HepG2 (cell line): ENCODE measurements around the gene TRAP1. TPM values are rescaled to one million over a fixed set of nuclear protein-coding genes. Genes with fewer than 3 reads are reported as not detected.

Experiments
- EED ChIP-seq: sonication (generic); formaldehyde crosslinking; IDR thresholded peaks from 2 replicates; pipeline ENCODE4 v1.5.0; 2020; ENCODE audit warnings: mild to moderate bottlenecking, missing genetic modification reagents
- ETV5 ChIP-seq: IDR thresholded peaks from 2 replicates; pipeline ENCODE4 v1.6.1; 2018; ENCODE audit warnings: missing biosample characterization, missing genetic modification reagents, inconsistent platforms, borderline replicate concordance
- FOXP1 ChIP-seq, 2 experiments: fragments of 450-650 bp in 1 of 2; IDR thresholded peaks; 2 replicates each; pipeline ENCODE4 v1.6.1; 2017 to 2018; ENCODE audit warnings: antibody characterized with exemption in 1 of 2
- FUBP1 ChIP-seq: sonication (generic); formaldehyde crosslinking; IDR thresholded peaks from 2 replicates; pipeline ENCODE4 v1.5.1; 2020; ENCODE audit warnings: missing genetic modification reagents, mild to moderate bottlenecking, borderline replicate concordance
- GPN1 ChIP-seq: sonication (generic); formaldehyde crosslinking; IDR thresholded peaks from 2 replicates; pipeline ENCODE4 v1.5.1; 2020; ENCODE audit warnings: missing genetic modification reagents, borderline replicate concordance
- HNRNPUL1 ChIP-seq: fragments of 200-400 bp; formaldehyde crosslinking; IDR thresholded peaks from 2 replicates; pipeline ENCODE4 v1.6.1; 2017; ENCODE audit warnings: low read depth, mild to moderate bottlenecking, low read length, moderate library complexity
- PTBP1 ChIP-seq: fragments of 200-400 bp; formaldehyde crosslinking; IDR thresholded peaks from 2 replicates; pipeline ENCODE4 v1.6.1; 2018; ENCODE audit warnings: low read length, low read depth; ENCODE audit not compliant: poor library complexity, severe bottlenecking
- SALL1 ChIP-seq: sonication (generic); formaldehyde crosslinking; IDR thresholded peaks from 2 replicates; pipeline ENCODE4 v1.8.0; 2022; ENCODE audit warnings: mild to moderate bottlenecking, missing genetic modification reagents
- SIX4 ChIP-seq: sonication (generic); formaldehyde crosslinking; IDR thresholded peaks from 2 replicates; pipeline ENCODE4 v1.4.0; 2020; ENCODE audit warnings: missing genetic modification reagents
- SSRP1 ChIP-seq: IDR thresholded peaks from 2 replicates; pipeline ENCODE4 v1.6.1; 2016; ENCODE audit warnings: control low read depth
- ZFP62 ChIP-seq: sonication (generic); formaldehyde crosslinking; IDR thresholded peaks from 2 replicates; pipeline ENCODE4 v1.4.0; 2020; ENCODE audit warnings: missing genetic modification reagents
- ZNF101 ChIP-seq: sonication (generic); formaldehyde crosslinking; IDR thresholded peaks from 2 replicates; pipeline ENCODE4 v1.4.0; 2020; ENCODE audit warnings: mild to moderate bottlenecking, low read depth, missing genetic modification reagents, borderline replicate concordance
- ZNF12 ChIP-seq: sonication (generic); formaldehyde crosslinking; IDR thresholded peaks from 2 replicates; pipeline ENCODE4 v1.5.0; 2020; ENCODE audit warnings: missing genetic modification reagents
- ZNF205 ChIP-seq: IDR thresholded peaks from 2 replicates; pipeline ENCODE4 v1.6.1; 2018; ENCODE audit warnings: missing biosample characterization, missing genetic modification reagents
- ZNF354B ChIP-seq: sonication (generic); formaldehyde crosslinking; IDR thresholded peaks from 2 replicates; pipeline ENCODE4 v1.8.0; 2022; ENCODE audit warnings: mild to moderate bottlenecking, missing genetic modification reagents
- ZNF547 ChIP-seq: sonication (generic); formaldehyde crosslinking; IDR thresholded peaks from 2 replicates; pipeline ENCODE4 v1.5.1; 2020; ENCODE audit warnings: mild to moderate bottlenecking, missing genetic modification reagents
- ZNF589 ChIP-seq: sonication (generic); formaldehyde crosslinking; conservative IDR thresholded peaks from 2 replicates; pipeline ENCODE4 v1.8.0; 2022; ENCODE audit warnings: mild to moderate bottlenecking, moderate library complexity, missing genetic modification reagents
- ZNF629 ChIP-seq: sonication (generic); formaldehyde crosslinking; conservative IDR thresholded peaks from 2 replicates; pipeline ENCODE4 v1.5.0; 2020; ENCODE audit warnings: missing genetic modification reagents
- ZNF788 ChIP-seq: sonication (generic); formaldehyde crosslinking; IDR thresholded peaks from 2 replicates; pipeline ENCODE4 v1.5.0; 2020; ENCODE audit warnings: mild to moderate bottlenecking, missing genetic modification reagents, borderline replicate concordance
- polyA plus RNA-seq, 8 experiments: library from polyadenylated mRNA; depleted of rRNA in 3 of 8; stranded (reverse) in 7 of 8; unstranded in 1 of 8; fragments of >200 nt; fragmentation: Illumina TruSeq in 4 of 8; extraction: Trizol in 4 of 8; gene quantifications; 2 replicates each; pipeline versions ENCODE4 v1.2.1 to v1.2.3, GENCODE V29; 2011 to 2016; ENCODE audit warnings: low read depth in 4 of 8, missing spikeins in 1 of 8, mixed read lengths in 1 of 8; ENCODE audit not compliant: insufficient read depth in 1 of 8
- total RNA-seq, 5 experiments: library from RNA; depleted of rRNA; stranded (reverse); fragments of >200 nt; fragmentation: Illumina TruSeq; extraction: Trizol; gene quantifications; 2 replicates each; pipeline ENCODE4 v1.2.3, GENCODE V29; 2016; ENCODE audit warnings: low read depth in 1 of 5
- TF ChIP-seq, protein P1 (sequence below): IDR thresholded peaks from 2 replicates; pipeline ENCODE4 v1.6.1; 2016; ENCODE audit warnings: mild to moderate bottlenecking
- TF ChIP-seq, protein P2 (sequence below): sonication (generic); formaldehyde crosslinking; IDR thresholded peaks from 2 replicates; pipeline ENCODE4 v1.4.0; 2020; ENCODE audit warnings: missing genetic modification reagents
- TF ChIP-seq, protein P3 (sequence below): sonication (generic); formaldehyde crosslinking; IDR thresholded peaks from 2 replicates; pipeline ENCODE4 v1.8.1; 2023; ENCODE audit warnings: mild to moderate bottlenecking, moderate library complexity, missing genetic modification reagents
- TF ChIP-seq, protein P4 (sequence below): sonication (generic); formaldehyde crosslinking; IDR thresholded peaks from 2 replicates; pipeline ENCODE4 v1.4.0; 2020; ENCODE audit warnings: missing genetic modification reagents, borderline replicate concordance

TRAP1 gene
- total and polyA plus RNA-seq, 2 of the 13 experiments (the other 11 are each of a cell fraction or from before 2014, with no cell fraction given) = 127 to 240 TPM

DNA sequence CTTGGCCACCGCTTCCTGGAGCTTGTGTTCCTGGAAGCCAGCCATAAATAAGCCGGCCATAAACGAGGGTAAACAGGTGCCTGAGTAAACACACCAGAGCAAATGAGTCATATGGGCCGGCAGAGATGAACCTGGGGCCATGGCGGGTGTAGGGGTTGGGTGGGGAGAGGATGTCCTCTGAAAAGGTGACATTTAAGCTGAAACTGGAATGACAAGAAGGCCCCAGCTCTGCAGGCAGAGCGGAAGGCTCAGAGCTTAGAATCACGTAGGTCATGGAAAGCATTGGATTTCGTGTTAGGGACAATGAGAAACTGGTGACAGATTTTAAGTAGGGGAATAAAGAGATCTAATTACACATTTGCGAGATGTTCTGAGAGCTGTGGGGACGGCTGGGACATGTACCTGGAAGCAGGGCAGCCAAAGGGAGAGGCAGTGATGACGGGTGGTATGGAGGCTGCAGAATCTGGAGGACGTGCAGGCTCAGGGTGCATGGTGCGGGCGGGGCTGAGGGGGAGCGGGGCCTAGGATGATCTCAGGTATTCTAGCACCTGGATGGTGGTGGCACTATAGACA lies 70.9 kb downstream of the TRAP1 start (continued):
- TF ChIP-seq, protein P1, sequence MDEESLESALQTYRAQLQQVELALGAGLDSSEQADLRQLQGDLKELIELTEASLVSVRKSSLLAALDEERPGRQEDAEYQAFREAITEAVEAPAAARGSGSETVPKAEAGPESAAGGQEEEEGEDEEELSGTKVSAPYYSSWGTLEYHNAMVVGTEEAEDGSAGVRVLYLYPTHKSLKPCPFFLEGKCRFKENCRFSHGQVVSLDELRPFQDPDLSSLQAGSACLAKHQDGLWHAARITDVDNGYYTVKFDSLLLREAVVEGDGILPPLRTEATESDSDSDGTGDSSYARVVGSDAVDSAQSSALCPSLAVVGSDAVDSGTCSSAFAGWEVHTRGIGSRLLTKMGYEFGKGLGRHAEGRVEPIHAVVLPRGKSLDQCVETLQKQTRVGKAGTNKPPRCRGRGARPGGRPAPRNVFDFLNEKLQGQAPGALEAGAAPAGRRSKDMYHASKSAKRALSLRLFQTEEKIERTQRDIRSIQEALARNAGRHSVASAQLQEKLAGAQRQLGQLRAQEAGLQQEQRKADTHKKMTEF (CRISPR knock-in tag) = peak; percentile 38; the same call in 1 of the 2 replicates
- TF ChIP-seq ZFP62 (CRISPR knock-in tag) = no peak
- peak; percentile 85 for TF ChIP-seq FOXP1 (IDR thresholded peaks at IDR 0.05)
- TF ChIP-seq FOXP1 (CRISPR knock-in tag; IDR thresholded peaks at IDR 0.05) = peak; percentile 97
- TF ChIP-seq, protein P2, sequence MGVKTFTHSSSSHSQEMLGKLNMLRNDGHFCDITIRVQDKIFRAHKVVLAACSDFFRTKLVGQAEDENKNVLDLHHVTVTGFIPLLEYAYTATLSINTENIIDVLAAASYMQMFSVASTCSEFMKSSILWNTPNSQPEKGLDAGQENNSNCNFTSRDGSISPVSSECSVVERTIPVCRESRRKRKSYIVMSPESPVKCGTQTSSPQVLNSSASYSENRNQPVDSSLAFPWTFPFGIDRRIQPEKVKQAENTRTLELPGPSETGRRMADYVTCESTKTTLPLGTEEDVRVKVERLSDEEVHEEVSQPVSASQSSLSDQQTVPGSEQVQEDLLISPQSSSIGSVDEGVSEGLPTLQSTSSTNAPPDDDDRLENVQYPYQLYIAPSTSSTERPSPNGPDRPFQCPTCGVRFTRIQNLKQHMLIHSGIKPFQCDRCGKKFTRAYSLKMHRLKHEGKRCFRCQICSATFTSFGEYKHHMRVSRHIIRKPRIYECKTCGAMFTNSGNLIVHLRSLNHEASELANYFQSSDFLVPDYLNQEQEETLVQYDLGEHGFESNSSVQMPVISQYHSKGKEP (CRISPR knock-in tag) = no peak
- TF ChIP-seq, protein P3, sequence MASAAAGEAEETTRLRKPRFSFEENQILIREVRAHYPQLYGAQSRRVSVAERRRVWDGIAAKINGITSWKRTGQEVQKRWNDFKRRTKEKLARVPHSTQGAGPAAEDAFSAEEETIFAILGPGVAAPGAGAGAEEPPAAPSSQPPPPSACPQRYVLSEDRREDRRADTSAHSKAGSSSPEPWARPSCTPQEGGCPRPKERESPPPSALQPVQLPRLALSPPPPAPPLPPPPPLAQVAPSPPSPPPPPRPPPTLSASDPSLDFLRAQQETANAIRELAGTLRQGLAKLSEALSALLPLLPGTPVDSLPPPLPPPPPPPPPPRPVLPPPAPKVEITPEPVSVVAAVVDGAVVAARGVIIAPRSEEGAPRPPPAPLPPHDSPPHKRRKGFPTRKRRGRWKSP (CRISPR knock-in tag) = 0 out of 2 replicates have a peak, but pooled peaks have one; percentile 34
- peak; percentile 69 for TF ChIP-seq SALL1 (CRISPR knock-in tag)
- TF ChIP-seq SSRP1 (CRISPR knock-in tag) = no peak
- TF ChIP-seq SIX4 (CRISPR knock-in tag) = no peak
- TF ChIP-seq ZNF788 (CRISPR knock-in tag) = peak; percentile 24; the same call in 1 of the 2 replicates
- no peak for TF ChIP-seq HNRNPUL1
- no peak for TF ChIP-seq ZNF629
- TF ChIP-seq ETV5 (CRISPR knock-in tag) = peak; percentile 72; the same call in 1 of the 2 replicates
- TF ChIP-seq ZNF101 = no peak
- TF ChIP-seq GPN1 (CRISPR knock-in tag) = no peak
- no peak for TF ChIP-seq ZNF354B (CRISPR knock-in tag)
- TF ChIP-seq PTBP1 = no peak
- no peak for TF ChIP-seq EED
- no peak for TF ChIP-seq ZNF589 (CRISPR knock-in tag)
- TF ChIP-seq ZNF547 (CRISPR knock-in tag) = no peak
- TF ChIP-seq, protein P4, sequence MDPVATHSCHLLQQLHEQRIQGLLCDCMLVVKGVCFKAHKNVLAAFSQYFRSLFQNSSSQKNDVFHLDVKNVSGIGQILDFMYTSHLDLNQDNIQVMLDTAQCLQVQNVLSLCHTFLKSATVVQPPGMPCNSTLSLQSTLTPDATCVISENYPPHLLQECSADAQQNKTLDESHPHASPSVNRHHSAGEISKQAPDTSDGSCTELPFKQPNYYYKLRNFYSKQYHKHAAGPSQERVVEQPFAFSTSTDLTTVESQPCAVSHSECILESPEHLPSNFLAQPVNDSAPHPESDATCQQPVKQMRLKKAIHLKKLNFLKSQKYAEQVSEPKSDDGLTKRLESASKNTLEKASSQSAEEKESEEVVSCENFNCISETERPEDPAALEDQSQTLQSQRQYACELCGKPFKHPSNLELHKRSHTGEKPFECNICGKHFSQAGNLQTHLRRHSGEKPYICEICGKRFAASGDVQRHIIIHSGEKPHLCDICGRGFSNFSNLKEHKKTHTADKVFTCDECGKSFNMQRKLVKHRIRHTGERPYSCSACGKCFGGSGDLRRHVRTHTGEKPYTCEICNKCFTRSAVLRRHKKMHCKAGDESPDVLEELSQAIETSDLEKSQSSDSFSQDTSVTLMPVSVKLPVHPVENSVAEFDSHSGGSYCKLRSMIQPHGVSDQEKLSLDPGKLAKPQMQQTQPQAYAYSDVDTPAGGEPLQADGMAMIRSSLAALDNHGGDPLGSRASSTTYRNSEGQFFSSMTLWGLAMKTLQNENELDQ (CRISPR knock-in tag) = no peak
- no peak for TF ChIP-seq ZNF205
- no peak for TF ChIP-seq FUBP1 (CRISPR knock-in tag)
- no peak for TF ChIP-seq ZNF12 (CRISPR knock-in tag)
